ENCODE measurements around the gene SYNGR3.

DNA sequence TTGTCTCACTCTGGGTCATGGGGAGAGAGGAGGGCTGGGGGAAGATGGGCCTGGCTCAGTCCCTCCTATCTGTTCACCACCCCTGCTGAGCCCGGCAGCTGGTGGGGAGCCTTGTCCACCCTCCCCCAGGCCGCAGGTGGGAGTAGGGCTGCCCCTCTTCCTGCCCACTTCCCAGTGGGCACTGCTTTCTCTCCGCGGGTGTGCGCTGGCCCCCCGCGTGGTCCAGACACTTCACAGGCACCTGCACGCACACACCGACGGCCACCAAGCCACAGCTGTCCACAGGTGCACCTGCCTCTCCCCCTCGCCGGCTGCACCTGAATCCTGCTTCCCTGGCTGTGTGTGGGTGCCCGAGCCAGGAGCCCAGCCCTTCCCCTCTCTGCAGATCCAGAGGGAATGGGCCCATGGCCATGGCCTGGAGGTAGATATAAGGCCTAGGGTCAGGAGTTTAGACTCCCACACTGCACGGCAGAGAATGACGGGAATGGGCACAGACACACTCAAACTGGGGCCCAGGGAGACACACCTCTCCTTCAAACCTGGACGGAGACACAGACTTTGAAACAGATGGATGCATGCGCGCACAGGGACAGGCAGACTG, 39.0 kb downstream of the SYNGR3 start:
- TF ChIP-seq SUZ12 (IDR thresholded peaks at IDR 0.05; ENCODE audit: extremely low read depth, insufficient read depth, insufficient read length) = no peak
- TF ChIP-seq YY1 (IDR thresholded peaks at IDR 0.05; ENCODE audit: insufficient read depth, insufficient read length) = no peak

Measured in NT2/D1 (cell line).